Measurements from ENCODE around the gene CIB1.

CIB1 gene

GRCh38 chr15:90243943-90244639 lies 10.3 kb upstream of the CIB1 start:
- no peak for TF ChIP-seq CTCF (IDR thresholded peaks at IDR 0.05)

- TF ChIP-seq CTCF (IDR thresholded peaks at IDR 0.05), result no peak
These were observed 7.8 kb upstream of the CIB1 start for GRCh38 chr15:90241343-90242192.

- TF ChIP-seq CTCF (IDR thresholded peaks at IDR 0.05), result no peak
These were observed 7.1 kb upstream of the CIB1 start for GRCh38 chr15:90240856-90241255.

- TF ChIP-seq CTCF (IDR thresholded peaks at IDR 0.05), result no peak
These were observed 5.6 kb upstream of the CIB1 start for GRCh38 chr15:90239371-90239770.

- TF ChIP-seq CTCF (IDR thresholded peaks at IDR 0.05), result no peak
These were observed 601 bp upstream of the CIB1 start, which contains the start of gene GDPGP1 for GRCh38 chr15:90234096-90234988. GDPGP1 (plus strand) TSS chr15:90234209; CDS start chr15:90240909, 6,700 bp downstream.

- no peak; the same call in 1 of the 2 replicates for TF ChIP-seq CTCF (IDR thresholded peaks at IDR 0.05)
These were observed 777 bp downstream of the CIB1 start for GRCh38 chr15:90232941-90233386.

- no peak for TF ChIP-seq CTCF (IDR thresholded peaks at IDR 0.05)
These were observed 1.5 kb downstream of the CIB1 start for GRCh38 chr15:90232196-90232595.

Measured in LNCAP (cell line).